COLO668 (cell line): ENCODE measurements around the gene YY1.
"Not testable (repeated sequence)": the region's sequence is repeated elsewhere in the genome, so short reads cannot be mapped to it uniquely, and the experiment has no call there.

ENCODE experiments used
- DNase-seq: peaks from one replicate; lab custom pipeline; 2025; ENCODE audit not compliant: unreplicated experiment; lab: John Stamatoyannopoulos, UW

The YY1 gene

GRCh38 chr14:100238419-100239210, at the start of gene YY1:
TSS of gene YY1 (plus strand) at chr14:100239144. CDS start at chr14:100239245, 101 bp downstream.
- DNase-seq = peak; percentile 100

DNA sequence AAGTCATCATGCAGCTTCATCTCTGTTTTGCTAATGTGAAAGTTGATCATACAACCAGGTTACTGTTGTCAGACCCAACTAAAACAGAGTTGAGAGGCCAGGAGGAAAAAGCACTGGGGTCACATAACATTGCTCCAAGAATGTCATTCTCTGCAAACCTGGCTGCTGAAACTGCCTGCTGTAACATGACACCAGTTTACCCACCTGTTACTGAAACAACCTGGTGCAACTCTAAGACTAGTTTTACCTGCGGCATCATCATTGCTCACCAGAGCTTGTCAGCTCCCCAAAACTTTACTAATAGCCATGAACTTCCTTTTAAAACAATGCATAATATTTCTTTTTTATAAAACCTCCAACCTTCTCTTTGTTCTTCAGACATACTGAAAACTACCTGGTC, 48.8 kb upstream of the YY1 start:
- no peak for DNase-seq

DNA sequence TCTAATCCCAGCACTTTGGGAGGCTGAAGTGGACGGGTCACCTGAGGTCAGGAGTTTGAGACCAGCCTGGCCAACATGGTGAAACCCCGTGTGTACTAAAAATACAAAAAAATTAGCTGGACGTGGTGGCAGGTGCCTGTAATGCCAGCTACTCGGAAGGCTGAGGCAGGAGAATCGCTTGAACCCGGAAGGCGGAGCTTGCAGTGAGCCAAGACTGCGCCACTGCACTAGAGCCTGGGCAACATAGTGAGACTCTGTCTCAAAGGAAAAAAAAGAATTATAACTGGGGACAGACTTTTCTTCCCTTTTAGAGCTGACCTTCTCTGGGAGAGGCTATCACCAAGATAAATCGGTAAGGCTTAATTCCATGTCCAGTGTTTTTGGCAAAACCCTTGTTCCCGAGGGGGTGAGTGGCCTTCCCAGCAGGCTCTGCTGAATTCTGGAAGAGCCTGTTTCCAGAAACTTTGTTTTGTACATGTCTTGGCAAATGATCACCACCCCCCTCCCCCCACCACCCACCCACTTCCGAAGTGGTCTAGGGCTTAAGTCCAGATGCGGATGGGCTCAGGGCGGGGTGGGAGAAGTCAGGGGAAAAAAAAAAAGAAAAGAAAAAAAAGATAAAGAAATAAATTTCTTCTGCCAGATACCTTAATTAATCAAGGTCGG, 47.2 kb upstream of the YY1 start:
- no peak for DNase-seq

DNA sequence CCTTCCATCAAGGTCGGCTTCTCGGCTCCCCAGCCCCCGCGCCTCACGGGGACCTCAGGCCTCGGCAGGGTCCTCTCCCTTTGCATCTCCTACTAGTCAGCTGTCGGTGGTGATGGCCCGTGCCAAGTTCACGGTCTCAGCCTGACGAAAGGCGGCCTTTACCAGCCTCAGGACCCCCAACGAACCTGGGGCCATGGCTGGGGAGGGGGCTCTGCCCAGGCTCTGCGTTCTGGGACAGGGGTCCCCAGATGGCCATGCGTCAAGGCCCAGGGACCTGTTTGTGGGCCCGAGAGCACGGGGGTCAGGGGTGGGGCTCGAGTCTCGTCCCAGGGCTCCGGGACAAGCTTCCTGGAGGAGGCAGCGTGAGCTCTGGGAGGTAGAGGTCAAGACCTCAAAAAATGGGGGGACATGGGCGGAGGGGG, 46.7 kb upstream of the YY1 start:
- DNase-seq = peak; percentile 30

DNA sequence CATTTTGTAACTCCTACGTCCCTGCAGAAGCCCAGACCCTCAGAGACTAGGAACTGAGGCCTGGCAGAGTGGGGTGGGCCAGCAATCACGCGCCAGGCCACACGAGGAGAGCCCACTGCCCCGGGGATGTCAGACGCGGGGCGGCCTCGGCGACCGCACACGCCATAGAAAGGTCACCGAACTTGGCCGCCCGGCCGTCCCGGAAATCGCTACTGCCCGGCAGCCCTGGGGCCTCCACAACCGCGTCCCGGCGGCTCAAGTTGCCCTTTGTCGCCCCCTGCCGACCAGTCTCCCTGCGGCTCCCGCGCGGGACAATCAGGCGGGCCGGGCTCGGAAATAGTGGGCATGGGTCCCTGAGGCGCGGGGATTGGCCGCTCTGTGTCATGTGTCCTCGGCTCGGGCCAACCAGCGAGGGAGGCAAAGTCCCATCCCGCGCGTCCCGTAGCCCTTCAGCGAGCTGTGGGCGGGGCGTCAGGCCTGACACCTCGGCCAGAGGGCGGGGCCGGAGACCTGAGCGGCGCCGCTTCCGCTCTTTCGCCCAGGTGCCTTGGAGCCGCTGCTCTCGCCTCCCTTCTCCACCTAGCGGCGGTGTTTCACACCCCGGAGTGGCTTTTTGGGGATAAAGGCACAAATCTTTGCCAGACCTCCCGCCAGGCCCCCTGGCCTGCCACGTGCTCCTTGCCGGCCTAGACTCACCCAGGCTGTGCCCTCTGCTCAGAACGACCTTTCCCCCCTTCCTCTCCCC, 46.1 kb upstream of the YY1 start:
- peak; percentile 100 for DNase-seq

GRCh38 chr14:100193417-100194357, 45.3 kb upstream of the YY1 start:
- no peak for DNase-seq

DNA sequence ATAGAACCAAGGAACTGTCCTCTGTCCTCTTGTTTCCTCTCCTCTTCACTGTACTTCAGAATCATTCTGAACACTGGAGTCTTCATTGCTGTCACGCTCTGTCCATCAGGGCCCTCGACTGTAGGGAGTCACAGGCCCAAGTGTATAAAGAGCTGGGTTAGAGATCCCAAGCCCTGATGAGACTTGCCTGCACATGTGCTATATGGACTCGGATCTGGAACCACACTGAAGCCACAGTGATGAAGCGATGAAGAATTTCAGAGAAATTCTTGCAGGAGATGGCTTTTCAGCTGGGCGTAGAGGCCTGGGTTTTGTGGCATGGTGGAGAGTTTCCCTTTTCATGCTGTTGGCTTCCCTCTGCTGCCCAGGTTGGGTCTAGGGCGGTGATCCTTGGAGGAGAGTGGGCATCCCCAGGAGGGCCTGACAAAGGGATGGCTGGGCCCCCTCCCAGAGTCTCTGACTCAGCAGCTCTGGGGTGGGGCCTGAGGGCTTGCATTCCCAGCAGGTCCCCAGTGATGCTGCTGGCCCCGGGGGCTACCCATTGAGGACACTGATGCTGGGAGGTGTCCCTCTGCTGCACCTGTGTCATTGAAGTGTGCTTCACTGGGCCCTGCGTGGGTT, 39.6 kb upstream of the YY1 start:
- DNase-seq = no peak

GRCh38 chr14:100200311-100200710, 38.6 kb upstream of the YY1 start:
- DNase-seq = no peak

GRCh38 chr14:100201701-100202100, 37.2 kb upstream of the YY1 start:
- DNase-seq = peak; percentile 63

GRCh38 chr14:100202712-100203111, 36.2 kb upstream of the YY1 start:
- no peak for DNase-seq

DNA sequence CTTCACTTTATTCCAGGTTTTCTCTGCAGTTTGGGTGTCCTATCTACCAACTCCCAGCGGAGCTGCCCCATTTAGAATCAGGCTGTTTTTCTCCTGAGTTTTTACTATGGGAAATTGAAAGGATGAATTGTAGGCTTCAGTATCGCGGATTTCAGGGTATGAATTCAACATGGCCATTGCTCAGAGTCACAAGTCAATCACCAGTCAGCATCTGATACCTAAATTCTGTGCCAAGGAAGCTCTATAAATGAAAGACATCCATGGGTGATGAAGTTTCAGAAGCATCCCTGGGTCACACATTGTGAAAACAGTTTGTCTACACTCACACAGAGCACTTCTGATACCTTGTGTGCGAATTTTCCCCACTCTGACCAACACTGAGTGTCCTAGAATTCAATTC, 35.8 kb upstream of the YY1 start:
- no peak for DNase-seq

- no peak for DNase-seq
Observed at GRCh38 chr14:100203962-100204834, 34.7 kb upstream of the YY1 start.

DNA sequence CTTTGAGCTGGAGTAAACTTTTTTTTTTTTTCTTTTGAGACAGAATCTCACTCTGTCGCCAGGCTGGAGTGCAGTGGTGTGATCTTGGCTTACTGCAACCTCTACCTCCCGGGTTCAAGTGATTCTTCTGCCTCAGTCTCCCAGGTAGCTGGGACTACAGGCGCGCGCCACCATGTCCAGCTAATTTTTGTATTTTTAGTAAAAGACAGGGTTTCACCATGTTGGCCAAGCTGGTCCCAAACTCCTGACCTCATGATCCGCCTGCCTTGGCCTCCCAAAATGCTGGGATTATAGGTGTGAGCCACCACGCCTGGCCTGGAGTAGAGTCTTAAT, 34.1 kb upstream of the YY1 start:
- DNase-seq = not testable (repeated sequence)

DNA sequence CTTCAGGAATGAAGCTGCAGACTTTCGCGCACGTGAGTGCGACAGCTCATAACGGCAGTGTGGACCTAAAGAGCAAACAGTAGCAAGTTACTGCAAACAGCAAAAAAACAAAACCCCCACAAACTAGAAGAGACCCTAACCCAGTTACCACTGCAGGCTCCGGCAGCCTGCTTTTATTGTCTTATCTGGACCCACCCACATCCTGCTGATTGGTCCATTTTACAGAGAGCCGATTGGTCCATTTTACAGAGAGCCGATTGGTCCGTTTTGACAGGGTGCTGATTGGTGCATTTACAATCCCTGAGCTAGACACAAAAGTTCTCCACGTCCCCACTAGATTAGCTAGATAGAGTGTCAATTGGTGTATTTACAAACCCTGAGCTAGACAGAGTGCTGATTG, 31.4 kb upstream of the YY1 start:
- not testable (repeated sequence) for DNase-seq

DNA sequence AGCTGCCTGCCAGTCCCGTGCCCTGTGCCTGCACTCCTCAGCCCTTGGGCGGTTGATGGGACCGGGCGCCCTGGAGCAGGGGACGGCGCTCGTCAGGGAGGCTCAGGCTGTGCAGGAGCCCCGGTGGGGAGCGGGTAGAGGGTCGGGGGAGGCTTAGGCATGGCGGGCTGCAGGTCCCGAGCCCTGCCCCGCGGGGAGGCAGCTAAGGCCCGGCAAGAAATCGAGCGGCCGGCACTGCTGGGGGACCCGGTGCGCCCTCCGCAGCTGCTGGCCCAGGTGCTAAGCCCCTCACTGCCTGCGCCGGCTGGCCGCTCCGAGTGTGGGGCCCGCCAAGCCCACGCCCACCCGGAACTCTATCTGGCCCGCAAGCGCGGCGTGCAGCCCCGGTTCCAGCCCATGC, 30.8 kb upstream of the YY1 start:
- DNase-seq = not testable (repeated sequence)

- DNase-seq = no peak
Observed at GRCh38 chr14:100211366-100211765, 27.6 kb upstream of the YY1 start.

- DNase-seq = no peak
Observed at GRCh38 chr14:100211893-100212292, 27.1 kb upstream of the YY1 start.

DNA sequence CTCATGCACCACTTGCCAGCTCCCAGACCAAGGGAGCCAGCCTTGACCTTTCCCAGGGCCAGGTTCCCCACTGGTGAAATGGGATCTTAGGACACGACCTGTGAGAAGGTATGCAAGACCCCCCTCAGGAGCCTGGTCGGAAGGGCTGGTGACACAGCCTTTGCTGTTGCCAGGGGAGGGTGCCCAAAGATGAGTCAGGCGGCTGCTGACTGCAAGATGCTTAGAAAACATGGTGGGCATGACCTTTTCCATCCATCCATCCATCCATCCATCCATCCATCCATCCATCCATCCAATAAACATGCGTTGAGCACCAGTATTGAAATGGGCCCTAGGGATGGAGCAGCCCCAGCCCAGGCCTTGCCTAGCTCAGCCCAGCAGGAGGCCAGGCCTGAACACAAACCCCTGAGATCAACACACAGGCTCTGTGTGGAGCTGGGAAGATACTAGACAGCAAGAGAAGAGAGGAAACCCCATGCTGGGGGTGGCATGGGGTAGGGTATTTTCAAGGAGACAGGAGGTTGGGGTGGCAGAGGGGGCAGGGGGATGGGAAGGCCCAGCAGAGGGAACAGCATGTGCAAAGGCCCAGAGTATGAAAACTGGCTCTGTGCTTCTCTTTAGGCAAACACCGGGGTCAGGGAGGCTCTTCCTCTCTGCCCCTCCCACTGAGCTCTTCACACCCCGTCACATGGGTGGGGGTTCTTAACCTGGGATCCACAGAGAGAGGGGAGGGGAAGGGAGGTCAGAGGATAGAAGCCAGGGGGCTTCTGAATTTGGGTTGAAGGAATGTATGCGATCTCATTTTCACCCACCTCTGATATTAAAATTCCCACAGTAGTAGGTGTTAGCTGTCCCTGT, 26.2 kb upstream of the YY1 start:
- DNase-seq = no peak

DNA sequence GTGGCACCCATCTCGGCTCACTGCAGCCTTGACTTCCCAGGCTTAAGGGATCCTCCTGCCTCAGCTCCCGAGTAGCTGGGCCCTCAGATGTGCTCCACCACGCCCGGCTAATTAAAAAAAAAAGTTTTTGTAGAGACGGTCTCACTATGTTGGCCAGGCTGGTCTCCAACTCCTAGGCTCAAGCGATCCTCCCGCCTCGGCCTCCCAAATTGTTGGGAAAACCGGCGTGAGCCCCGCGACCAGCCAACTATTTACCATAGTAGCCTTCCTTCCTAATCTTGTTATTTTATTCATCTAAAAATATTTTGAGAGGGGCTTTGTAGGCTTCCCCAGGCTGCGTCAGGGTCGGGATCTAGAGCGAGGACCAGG, 25.4 kb upstream of the YY1 start:
- DNase-seq = no peak
